Stimulated activated CD4-positive, alpha-beta T cell treated with anti-CD3 and anti-CD28 coated beads, Interleukin-12 subunit alpha, Interleukin-12 subunit beta, amount 100 ng/mL, for 48 hours (primary cell): ENCODE data around the gene TRPV6.

ENCODE experiments used
- DNase-seq, 3 donors: peaks; one replicate each; pipeline ENCODE4 v3.0.0-alpha.2; 2020; ENCODE audit warnings: low read depth in 2 of 3, low spot score in 1 of 3

The TRPV6 gene

DNA sequence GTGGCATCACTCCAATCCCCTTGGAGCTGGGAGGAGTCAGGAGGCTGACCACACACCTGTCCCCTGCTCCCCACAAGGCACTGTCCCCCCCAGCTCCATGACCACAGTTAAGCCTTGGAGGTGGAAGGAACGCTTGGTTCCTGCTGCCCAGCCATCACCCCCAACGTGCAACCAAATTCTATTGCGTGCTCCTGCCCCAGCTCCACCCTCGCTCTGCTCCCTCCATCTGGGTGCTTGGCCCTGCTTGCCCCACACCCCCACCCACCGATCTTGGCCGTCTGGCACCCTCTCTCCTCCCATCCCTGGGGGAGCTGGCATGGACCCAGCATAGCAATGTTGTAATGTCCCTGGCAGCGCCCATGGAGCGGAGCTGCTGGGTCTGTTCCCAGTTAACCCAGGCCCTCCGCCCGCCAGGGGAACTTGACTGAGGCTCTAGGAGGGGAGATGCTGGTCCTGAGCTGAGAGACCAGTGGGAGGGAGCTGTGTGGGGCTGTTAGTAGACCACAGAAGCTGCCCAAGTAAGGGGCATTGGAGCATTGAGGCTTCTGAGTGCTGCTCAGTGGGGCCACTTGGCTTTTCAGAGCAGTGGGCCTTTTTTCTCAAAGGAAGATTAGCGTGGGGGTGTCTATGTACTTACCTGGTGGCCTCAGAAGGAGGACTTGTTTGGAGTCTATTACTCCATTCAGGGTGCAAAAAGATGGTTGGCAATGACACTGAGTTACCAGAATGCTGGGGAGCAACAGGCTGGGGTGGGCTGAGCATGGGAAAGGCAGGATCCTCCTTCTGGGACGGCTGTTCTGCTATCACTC lies 29.6 kb downstream of the TRPV6 start:
- no peak for DNase-seq

DNA sequence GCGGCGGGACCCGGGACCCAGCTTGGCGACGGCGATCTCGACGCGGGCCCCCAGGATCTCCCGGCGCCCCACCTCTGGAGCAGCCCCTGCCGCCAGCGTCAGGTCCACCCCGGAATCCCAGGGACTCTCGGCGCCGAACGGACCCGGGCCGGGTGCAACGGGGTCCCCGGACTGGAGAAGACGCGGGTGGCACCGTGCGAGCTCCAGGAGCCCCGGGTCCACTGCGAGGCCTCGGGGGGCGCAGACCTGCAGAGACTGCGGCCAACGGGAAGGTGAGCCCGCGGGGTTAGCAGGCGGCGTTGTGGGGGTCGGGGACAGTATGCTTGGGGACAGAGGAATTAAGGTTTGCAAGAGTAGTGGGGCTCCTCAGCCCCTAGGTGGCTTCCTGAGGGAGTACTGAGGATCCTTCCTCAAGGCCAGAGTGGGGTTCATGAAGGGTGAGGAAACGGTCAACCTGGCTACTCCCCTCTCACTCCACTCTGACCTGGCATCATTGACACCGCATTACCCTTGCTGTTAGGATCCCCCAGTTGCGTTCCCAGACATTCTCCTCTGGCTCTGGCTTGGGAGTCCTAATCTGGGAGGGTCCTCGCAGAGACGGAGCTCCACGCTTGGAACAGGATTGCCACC lies 30.3 kb downstream of the TRPV6 start:
- DNase-seq, result no peak

DNA sequence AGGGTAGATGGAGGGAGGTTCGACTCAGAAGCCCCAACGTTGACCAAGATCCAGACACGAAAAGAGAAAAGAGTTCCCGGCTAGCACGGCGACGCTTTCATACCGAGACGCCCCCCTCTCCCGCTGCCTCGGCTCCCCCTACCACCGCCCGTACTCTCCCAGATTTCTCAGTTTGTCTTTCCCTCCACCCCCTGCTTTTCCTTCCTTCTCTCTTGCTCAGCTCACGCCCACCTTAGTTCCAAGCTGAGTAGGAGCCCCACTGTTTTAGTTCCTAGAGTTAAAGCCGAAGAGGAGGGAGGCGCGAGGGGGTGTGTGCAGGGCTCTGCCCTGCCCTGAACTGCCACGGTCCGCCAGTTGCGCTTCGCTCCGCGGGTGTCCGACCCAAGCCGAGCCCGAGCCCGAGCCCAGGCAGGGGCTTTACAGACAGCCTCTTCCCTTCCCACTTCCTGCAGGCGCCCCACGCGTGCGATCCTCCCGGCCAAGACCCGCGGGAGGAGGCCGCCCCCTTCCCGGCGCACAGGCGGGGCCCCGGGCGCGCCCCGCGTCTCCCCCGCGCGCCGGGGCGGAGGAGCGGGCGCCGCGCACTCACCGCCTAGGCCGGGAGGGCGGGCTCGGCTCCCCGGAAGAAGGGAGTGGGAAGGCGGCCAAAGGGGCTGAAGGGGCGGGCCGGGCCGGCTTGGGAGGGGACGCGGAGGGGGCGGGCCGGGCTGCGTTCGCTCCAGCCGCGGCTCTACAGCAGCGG lies 31.0 kb downstream of the TRPV6 start, which contains the start of gene EPHB6:
Gene EPHB6 (plus strand): TSS at position 705 of the 742 bp plus-strand sequence. CDS start 8,152 bp downstream, outside the sequence.
- DNase-seq, result peak in 2 of 3 donors; percentile 42 to 59

DNA sequence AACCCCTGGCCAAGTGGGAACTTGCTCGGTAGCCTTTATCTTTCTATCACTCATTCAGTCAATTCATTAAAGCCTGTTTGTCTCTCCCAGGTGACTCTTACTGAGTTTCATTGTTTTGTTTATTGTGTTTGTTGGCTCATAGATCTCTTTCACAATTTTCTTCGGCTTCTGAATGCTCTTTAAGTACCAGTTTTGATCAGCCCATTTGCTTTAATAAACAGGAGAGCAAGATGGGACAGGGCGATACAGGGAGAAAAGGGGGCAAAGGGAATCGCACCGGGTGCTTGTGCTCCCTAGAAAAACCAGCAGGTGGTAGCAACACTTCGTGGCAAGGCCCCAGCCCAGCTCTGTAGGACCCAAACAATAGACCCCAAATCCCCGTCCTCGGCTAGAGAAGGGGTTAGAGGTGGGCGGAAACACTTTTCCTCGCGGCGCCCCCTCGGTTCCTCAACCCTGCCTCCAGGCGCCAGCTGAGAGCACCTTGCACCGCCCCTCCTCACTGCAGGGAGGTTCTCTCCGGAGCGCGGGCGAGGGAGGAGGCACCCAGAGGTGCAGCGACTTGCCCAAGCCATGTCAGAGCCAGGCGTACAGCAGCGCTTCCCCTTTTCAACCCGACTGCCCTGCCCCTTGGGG lies 31.7 kb downstream of the TRPV6 start:
- DNase-seq, result peak; percentile 35 to 58 (median 47)

DNA sequence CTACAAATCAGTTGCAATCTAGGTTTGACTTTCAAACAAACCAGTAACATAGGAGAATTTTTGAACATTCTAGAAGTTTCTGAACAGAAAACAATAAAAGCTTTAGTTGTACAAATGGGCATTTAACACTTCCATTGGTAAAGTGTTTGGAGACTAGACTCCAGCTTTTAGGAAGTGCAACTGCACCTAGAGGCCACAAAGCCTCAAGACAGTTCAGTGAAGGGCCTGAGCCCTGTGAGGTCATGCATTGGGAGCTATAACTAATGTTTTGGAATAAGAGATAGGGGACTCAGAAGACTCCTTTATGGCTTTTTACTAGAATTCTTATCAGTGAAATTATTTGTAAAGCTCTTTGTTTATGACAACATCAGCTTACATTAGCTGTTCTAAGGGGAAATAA lies 33.6 kb downstream of the TRPV6 start:
- DNase-seq, result no peak

DNA sequence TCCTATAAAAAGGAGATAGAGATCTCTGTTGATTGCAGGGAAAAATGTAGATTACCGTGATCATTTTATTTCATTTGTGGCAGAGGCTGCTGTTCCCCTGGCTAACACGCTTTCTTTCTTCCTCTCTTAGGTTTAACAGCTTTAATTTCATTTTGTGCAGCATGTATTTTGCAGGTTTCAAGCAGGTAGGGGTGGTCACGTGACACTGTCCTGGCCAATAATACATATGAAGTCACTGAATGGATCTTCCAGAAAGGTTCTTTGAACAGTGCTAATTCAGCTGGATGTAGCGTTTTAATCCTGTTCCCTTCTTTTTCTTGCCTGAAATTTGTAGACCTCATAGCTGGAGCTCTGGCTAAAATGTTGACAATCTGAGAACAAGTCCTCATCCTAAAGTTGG lies 34.3 kb downstream of the TRPV6 start:
- DNase-seq, result no peak

DNA sequence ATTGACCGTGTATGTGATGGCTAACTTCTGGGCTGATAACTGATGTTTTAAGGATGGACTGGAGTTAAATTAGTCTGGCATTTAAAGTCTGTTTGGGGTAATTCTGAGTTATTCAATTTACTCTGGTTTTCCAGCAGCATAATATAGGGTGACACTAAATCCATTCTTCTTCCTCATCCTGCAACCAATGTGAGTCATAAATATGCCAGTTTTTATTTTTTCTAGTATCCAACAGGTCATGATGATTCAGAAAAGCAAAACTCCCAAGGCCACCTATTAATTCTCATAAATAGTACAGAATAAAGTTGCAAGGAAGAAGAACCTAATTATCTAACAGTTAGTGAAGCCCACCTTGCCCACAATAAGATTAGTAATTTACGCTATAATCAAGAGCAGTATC lies 38.2 kb downstream of the TRPV6 start:
- DNase-seq, result no peak

DNA sequence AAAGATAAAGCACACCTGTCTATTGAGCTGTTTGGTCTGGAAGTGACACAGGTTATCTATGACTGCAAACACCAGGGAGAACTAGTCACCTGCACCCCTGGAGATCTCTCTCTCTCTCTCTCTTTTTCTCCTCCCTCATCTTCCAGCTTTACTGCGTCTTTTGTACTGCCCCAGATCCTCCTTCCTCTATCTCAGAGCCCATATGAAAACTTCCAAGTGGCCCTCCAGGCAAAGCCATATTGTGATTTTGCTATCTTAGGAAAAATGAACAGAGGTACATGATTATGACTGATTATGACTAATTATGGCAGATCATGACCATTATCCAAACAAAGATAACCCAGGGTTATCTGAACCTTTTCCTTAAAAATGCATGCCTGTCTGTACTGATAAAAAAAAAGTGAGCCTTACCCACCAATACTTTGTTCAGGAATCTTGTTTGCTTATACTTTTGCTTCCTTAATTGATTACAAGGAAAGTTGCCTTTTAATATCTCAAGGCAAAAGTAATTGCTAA lies 43.2 kb downstream of the TRPV6 start:
- no peak for DNase-seq

DNA sequence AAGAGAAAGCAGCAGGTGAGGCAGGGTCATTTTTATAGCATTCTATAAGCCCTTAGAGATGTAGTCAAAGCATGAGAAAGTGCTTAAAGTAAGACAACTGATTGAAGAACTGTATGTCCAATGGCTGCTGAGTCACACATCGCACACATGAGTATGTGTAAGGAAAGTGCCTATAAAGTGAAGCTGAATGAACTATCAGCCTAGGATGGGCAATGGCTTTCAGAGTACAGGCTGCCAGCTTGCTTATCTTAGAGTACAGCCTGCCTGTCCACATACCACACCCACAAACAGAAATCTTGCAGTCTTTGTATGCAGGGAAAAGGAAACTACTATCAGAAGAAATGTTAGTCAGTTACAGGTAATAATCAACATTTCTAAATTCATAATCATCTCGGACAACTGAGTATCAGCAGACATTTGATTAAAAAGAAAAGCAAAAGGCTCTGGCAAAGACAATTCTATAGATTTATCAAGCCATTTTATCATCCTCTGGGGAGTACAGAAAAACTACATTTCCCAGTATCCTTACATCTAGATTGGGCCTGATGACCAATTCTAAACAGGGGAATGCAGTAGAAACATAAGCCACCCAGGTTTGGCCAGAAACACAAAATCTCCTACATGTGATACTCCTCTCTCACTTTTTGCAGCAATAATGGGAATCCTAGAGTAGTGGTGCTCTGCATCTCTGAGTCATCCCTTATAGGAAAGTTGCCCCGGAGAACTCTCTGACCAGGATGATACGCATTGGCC lies 46.9 kb downstream of the TRPV6 start:
- no peak for DNase-seq

DNA sequence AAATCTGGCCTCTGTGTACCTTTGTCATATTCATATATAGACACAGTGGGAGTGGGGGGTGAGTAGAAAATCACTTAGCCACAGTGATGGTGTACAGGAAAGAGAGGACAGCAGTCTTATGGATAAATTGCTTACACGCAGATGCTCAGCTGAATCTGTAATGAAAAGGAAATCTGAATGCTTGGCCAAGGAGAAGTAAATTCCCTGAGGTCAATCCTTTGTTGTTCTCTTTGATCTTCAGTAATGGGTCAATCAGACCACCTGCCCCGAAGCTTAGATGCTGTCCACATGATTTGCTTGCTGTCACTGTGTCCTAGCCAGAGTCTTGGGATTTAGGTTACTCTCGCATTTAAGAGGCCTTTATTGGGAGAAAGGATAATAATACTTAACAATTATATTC lies 49.1 kb downstream of the TRPV6 start:
- no peak for DNase-seq

DNA sequence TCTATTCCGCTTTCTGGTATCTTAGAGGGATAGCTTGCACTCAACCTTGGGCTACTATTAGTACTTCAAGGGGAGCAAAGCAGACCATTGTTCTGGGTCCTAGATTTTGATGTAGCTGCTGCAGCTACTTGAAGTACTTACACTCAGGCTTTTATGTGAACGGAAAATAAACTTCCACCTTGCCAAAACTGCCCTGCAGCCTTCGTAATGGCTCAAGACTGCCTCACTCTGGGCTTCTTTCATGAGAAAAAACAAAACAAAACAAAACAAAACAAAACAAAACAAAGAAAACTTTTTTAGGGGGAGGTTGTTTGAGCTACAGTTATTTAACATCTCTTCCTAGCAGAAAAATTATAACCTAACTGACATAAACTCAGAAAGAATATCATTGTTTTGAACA lies 50.1 kb downstream of the TRPV6 start:
- no peak for DNase-seq

DNA sequence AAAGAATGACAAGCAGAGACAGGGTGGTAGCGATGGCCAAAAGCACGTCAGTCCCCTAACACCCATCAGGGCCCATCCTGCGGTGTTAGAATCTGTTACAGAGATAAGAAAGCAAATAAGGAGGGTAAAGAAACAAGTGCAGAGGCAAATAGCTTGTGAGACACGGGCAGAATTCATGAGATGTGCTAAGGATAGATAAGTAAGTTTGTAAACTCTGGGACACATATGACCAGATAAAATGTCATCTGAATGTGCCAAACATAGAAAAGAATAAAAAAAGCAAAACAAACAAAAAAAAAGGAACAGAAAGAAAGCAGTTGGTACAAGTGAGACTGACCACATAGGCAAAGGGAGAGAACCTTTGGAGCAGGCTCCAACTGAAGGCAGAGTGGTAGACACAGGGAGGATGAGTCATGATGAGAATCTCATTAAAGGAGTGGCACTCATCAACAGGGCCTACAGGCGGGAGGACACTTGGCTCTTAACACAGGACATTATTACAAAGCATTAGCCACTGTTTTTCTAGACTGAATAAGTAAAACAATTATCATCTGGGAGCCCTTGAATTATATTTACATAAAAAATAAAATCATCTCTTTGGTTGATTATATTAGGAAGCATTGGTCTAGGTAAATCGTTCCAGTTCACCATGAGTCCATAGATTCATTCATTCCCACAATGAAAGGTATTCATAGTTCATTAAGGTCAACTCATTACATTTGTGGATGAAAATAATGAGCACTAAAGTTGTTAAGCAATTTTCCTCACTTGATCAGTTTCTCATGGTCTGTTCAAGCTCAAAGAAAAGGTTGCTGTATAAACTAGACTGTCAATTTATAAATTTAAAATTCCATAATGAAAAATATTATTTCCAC lies 52.1 kb downstream of the TRPV6 start:
- no peak for DNase-seq

DNA sequence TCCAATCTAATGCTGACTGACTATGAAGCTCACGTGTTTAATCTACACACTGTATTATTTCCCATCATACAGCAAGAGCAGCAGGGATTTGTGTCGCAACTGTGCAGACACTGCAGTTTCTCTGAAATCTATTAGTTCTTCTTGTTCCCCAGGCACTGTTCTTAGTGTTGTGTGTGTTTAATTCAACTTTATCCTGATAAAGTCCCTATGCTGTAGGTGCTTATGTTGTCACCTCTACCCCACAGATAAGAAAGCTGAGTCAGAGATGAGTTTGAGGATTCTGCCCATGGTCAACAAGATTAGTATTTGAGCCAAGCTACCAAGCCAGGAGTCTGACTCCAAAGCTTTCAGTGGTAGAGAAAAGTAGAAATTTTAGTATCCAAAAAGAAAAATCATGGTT lies 53.1 kb downstream of the TRPV6 start:
- DNase-seq, result no peak

DNA sequence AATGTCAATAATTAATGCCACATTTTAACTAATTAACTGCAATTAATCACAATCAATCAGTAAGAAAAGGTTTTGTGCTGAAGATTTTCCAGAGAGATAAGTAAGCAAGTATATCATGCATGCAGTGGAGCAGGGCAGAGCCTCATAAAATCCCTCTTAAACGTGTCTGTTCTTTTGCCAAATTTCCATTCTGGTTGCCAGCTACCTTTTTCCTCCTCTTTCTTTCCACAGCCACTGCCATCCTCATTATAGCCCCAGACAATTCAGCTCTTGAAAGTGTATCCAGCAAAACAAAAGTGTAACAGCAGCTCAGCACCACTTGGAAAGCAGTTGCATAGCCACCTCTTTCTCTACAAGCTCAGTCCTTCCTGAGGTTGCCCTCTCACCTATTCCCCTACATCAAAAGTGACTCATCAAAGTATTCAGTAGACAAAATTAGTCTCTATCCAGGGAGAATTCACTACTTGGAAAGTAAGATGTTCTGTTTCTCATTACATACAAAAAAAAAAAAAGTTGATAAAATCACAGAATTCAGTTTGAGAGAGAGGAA lies 57.5 kb downstream of the TRPV6 start:
- DNase-seq, result no peak

DNA sequence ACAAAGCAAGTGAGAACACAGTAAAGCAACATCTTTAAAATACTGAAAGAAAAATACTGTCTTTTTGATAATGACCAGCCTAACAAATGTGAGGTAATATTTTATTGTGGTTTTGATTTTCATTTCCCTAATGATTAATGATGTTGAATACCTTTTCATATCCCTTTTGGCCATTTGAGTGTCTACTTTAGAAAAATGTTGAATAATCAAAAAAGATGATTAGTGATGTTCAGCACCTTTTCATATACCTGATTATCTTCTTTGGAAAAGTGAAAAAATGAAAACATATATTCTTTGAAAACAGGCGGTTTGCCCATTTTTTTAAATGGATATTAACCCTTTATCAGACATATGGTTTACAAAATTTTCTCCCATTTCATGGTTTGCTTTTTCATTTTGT lies 62.8 kb downstream of the TRPV6 start:
- DNase-seq, result no peak
